A549 (cell line): ENCODE measurements around the gene TMEM42. TPM values are rescaled to one million over a fixed set of nuclear protein-coding genes. Genes with fewer than 3 reads are reported as not detected.
A peak's percentile ranks its signal among the peaks of the same experiment; 100 is the strongest.

Source experiments
- ATAC-seq, 2 experiments: fragments of 200-7000 bp in 1 of 2; fragments of >200 bp in 1 of 2; cut with Nextera tagmentation in 1 of 2; cut with Tn5 transposase in 1 of 2; 3 replicates each; pipeline versions ENCODE4 v1.8.0 to v1.9.1; 2018 to 2020; ENCODE audit warnings: mild to moderate bottlenecking in 1 of 2, moderate library complexity in 1 of 2
- CTCF ChIA-PET: fragments of 300-600 bp; sonication (Branson Sonifier 250); formaldehyde crosslinking; extraction: SDS; loops from one replicate; lab custom pipeline; 2021; ENCODE audit warnings: antibody characterized with exemption, inconsistent platforms; lab: Yijun Ruan, JAX
- POLR2A ChIA-PET: fragments of 350-600 bp; formaldehyde crosslinking; extraction: SDS; loops from one replicate; lab custom pipeline; 2021; ENCODE audit warnings: antibody characterized with exemption, inconsistent platforms; lab: Yijun Ruan, JAX
- DNase-seq, 2 experiments: peaks; one replicate each; pipeline versions ENCODE4 v3.0.0 to v3.0.0-alpha.2; 2011 to 2016; ENCODE audit warnings: low read depth in 1 of 2, low spot score in 1 of 2
- FAIRE-seq: peaks from 2 replicates; lab custom pipeline; 2011; peaks lifted over from hg19 to GRCh38; lab: Jason Lieb, UNC
- H3K27ac ChIP-seq, 2 experiments: fragments of >200 bp; sonication (Bioruptor Twin); formaldehyde crosslinking; 3 replicates each; pipeline ENCODE4 v1.5.1; 2016 to 2017
- H3K4me1 ChIP-seq: fragments of >200 bp; sonication (Bioruptor Twin); formaldehyde crosslinking; 3 replicates; pipeline ENCODE4 v1.6.1; 2016
- H3K4me2 ChIP-seq: fragments of >200 bp; sonication (Bioruptor Twin); formaldehyde crosslinking; 3 replicates; pipeline ENCODE4 v1.6.1; 2016
- H3K4me3 ChIP-seq: fragments of >200 bp; sonication (Bioruptor Twin); formaldehyde crosslinking; 3 replicates; pipeline ENCODE4 v1.5.1; 2016
- H3K9me3 ChIP-seq: fragments of >200 bp; sonication (Bioruptor Twin); formaldehyde crosslinking; 3 replicates; pipeline ENCODE4 v1.6.1; 2016
- ATOH8 ChIP-seq: fragments of 250-450 bp; sonication (Bioruptor Pico); IDR thresholded peaks from 2 replicates; pipeline ENCODE4 v1.5.0; 2020; ENCODE audit warnings: low read depth, mild to moderate bottlenecking, moderate library complexity
- CBX8 ChIP-seq: fragments of 200-600 bp; sonication (generic); IDR thresholded peaks from 2 replicates; pipeline ENCODE4 v1.6.1; 2016
- CHD4 ChIP-seq: fragments of 200-600 bp; sonication (generic); IDR thresholded peaks from 2 replicates; pipeline ENCODE4 v1.6.1; 2016; ENCODE audit warnings: antibody characterized with exemption, mild to moderate bottlenecking, borderline replicate concordance
- EHF ChIP-seq: fragments of 250-450 bp; sonication (Bioruptor Pico); IDR thresholded peaks from 2 replicates; pipeline ENCODE4 v1.5.0; 2020; ENCODE audit warnings: mild to moderate bottlenecking
- EHMT2 ChIP-seq: fragments of 200-600 bp; sonication (generic); IDR thresholded peaks from 2 replicates; pipeline ENCODE4 v1.6.1; 2016; ENCODE audit warnings: antibody characterized with exemption, low read depth, mild to moderate bottlenecking, moderate library complexity
- EP300 ChIP-seq, 2 experiments: fragments of >200 bp; sonication (Bioruptor Twin); formaldehyde crosslinking; IDR thresholded peaks; 2 replicates in 1 of 2; 3 replicates in 1 of 2; pipeline ENCODE4 v1.6.1; 2016 to 2017
- FOXS1 ChIP-seq: fragments of 250-450 bp; sonication (Bioruptor Pico); IDR thresholded peaks from 2 replicates; pipeline ENCODE4 v1.5.0; 2020; ENCODE audit warnings: mild to moderate bottlenecking, moderate library complexity
- HDAC2 ChIP-seq: fragments of 200-600 bp; sonication (generic); IDR thresholded peaks from 2 replicates; pipeline ENCODE4 v1.6.1; 2016
- HEYL ChIP-seq: fragments of 250-450 bp; sonication (Bioruptor Pico); IDR thresholded peaks from 2 replicates; pipeline ENCODE4 v1.8.0; 2021; ENCODE audit warnings: mild to moderate bottlenecking, moderate library complexity
- HOXA7 ChIP-seq: fragments of 250-450 bp; sonication (Bioruptor Pico); IDR thresholded peaks from 2 replicates; pipeline ENCODE4 v1.5.0; 2020; ENCODE audit warnings: mild to moderate bottlenecking, moderate library complexity
- HOXB5 ChIP-seq: fragments of 250-450 bp; sonication (Bioruptor Pico); IDR thresholded peaks from 2 replicates; pipeline ENCODE4 v1.5.0; 2020; ENCODE audit warnings: mild to moderate bottlenecking, moderate library complexity
- JUN ChIP-seq, 2 experiments: fragments of >200 bp; sonication (Bioruptor Twin); formaldehyde crosslinking; IDR thresholded peaks; 2 replicates in 1 of 2; 3 replicates in 1 of 2; pipeline ENCODE4 v1.6.1; 2016 to 2017
- JUNB ChIP-seq: fragments of >200 bp; sonication (Bioruptor Twin); formaldehyde crosslinking; IDR thresholded peaks from 2 replicates; pipeline ENCODE4 v1.6.1; 2016
- KDM1A ChIP-seq: fragments of 200-600 bp; sonication (generic); IDR thresholded peaks from 2 replicates; pipeline ENCODE4 v1.6.1; 2016; ENCODE audit warnings: low read depth, mild to moderate bottlenecking
- MAFK ChIP-seq: fragments of 450-650 bp; IDR thresholded peaks from 2 replicates; pipeline ENCODE4 v1.6.1; 2014; ENCODE audit not compliant: partially characterized antibody
- MAX ChIP-seq: IDR thresholded peaks from 2 replicates; pipeline ENCODE4 v1.6.1; 2012
- MAZ ChIP-seq: fragments of 150-350 bp; IDR thresholded peaks from 2 replicates; pipeline ENCODE4 v1.6.1; 2014; ENCODE audit warnings: antibody characterized with exemption, low read depth, low read length, borderline replicate concordance
- MYC ChIP-seq: IDR thresholded peaks from 2 replicates; pipeline ENCODE4 v1.6.1; 2012; ENCODE audit warnings: mild to moderate bottlenecking, inconsistent platforms, low read length, improper control_type of control experiment, borderline replicate concordance
- NFE2L2 ChIP-seq: fragments of 150-350 bp; conservative IDR thresholded peaks from 2 replicates; pipeline ENCODE4 v1.6.1; 2014; ENCODE audit warnings: low read length
- NPAS2 ChIP-seq: fragments of 250-450 bp; sonication (Bioruptor Pico); IDR thresholded peaks from 2 replicates; pipeline ENCODE4 v1.8.0; 2022; ENCODE audit warnings: mild to moderate bottlenecking, moderate library complexity, borderline replicate concordance
- SMC3 ChIP-seq: fragments of >200 bp; sonication (Bioruptor Twin); formaldehyde crosslinking; IDR thresholded peaks from 3 replicates; pipeline ENCODE4 v1.6.1; 2018; ENCODE audit warnings: inconsistent platforms
- TFCP2L1 ChIP-seq: fragments of 250-450 bp; sonication (Bioruptor Pico); IDR thresholded peaks from 2 replicates; pipeline ENCODE4 v1.5.0; 2021; ENCODE audit warnings: mild to moderate bottlenecking
- TP53 ChIP-seq: fragments of 250-450 bp; sonication (Bioruptor Pico); IDR thresholded peaks from 2 replicates; pipeline ENCODE4 v1.5.0; 2021; ENCODE audit warnings: mild to moderate bottlenecking, moderate library complexity
- ZNF302 ChIP-seq: fragments of 250-450 bp; sonication (Bioruptor Pico); IDR thresholded peaks from 2 replicates; pipeline ENCODE4 v1.9.0; 2021; ENCODE audit warnings: inconsistent platforms, mild to moderate bottlenecking, moderate library complexity
- WGBS: methylation state at CpG from one replicate; pipeline ENCODE4 v1.1.6; 2017; ENCODE audit errors: missing lambda C conversion rate; 5-methylcytosine and 5-hydroxymethylcytosine counted together
- polyA plus RNA-seq, 4 experiments: library from polyadenylated mRNA; depleted of rRNA in 3 of 4; stranded (reverse); fragments of >200 nt; fragmentation: RNase III in 1 of 4; extraction: RNeasy Plus Mini Kit Qiagen cat#74134 plus additional on column Dnase treatment in 1 of 4; gene quantifications; 2 replicates in 3 of 4; 3 replicates in 1 of 4; pipeline ENCODE4 v1.2.3, GENCODE V29; 2011 to 2017
- TF ChIP-seq, protein P1 (sequence below): fragments of 450-650 bp; IDR thresholded peaks from 2 replicates; pipeline ENCODE4 v1.6.1; 2014; ENCODE audit warnings: antibody characterized with exemption
- TF ChIP-seq, protein P2 (sequence below): fragments of >200 bp; sonication (Bioruptor Twin); formaldehyde crosslinking; IDR thresholded peaks from 3 replicates; pipeline ENCODE4 v1.5.1; 2016

The TMEM42 gene
- polyA plus RNA-seq, 2 of the 4 experiments (the other 2 are of a cell fraction): 10.0 to 18.0 TPM

DNA sequence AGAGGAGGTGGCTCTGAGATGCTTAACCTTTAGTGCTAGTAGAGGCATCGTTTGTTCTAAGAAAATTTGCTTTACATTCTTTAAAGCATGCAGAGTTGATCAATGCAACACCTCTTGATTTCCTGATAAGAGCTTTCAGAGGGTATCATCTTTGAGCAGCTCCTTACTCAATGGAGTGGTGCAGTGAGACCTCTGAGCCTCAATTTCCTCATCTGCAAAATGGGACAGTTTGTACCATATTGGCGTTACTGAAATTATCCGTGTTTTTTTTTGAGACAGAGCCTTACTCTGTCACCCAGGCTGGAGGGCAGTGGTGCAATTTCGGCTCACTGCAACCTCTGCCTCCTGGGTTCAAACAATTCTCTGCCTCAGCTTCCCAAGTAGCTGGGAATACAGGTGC lies 1.6 kb upstream of the TMEM42 start:
- Histone ChIP-seq H3K27ac (no peak overlapping the region), H3K4me1 (peaks cover 6% of the 10 kb centered on the region; the same call in 2 of the 3 replicates), H3K4me2 (no peak overlapping the region), H3K9me3 (no peaks in the 10 kb centered on the region), H3K4me3 (no peak overlapping the region)
- ATAC-seq (no peak), DNase-seq (no peak), FAIRE-seq (no peak)
- 94% methylated on average over 4 of the region's 4 CpGs for WGBS
- TF ChIP-seq MAFK: no peak
- ChIA-PET POLR2A (interaction anchor here (0.7 kb wide), 1 partner anchor 235 kb away, joined by 3 read pairs; no protein-coding TSS in a partner anchor), CTCF (no interaction called here)

GRCh38 chr3:44862226-44862637 lies 520 bp downstream of the TMEM42 start:
- WGBS: 9% methylated on average over 14 of the region's 25 CpGs
- ChIA-PET CTCF (no interaction called here), POLR2A (no interaction called here)
- H3K4me1 ChIP-seq: peaks cover 6% of the 10 kb centered on the region; the same call in 2 of the 3 replicates
- H3K4me3 ChIP-seq: peak overlapping the region; percentile 71
- no peak for FAIRE-seq
- ATAC-seq: peak; percentile 18 to 76
- TF ChIP-seq JUNB (no peak), MAX (peak; percentile 20; the same call in 1 of the 2 replicates)
- TF ChIP-seq, protein P1, sequence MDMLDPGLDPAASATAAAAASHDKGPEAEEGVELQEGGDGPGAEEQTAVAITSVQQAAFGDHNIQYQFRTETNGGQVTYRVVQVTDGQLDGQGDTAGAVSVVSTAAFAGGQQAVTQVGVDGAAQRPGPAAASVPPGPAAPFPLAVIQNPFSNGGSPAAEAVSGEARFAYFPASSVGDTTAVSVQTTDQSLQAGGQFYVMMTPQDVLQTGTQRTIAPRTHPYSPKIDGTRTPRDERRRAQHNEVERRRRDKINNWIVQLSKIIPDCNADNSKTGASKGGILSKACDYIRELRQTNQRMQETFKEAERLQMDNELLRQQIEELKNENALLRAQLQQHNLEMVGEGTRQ: peak; percentile 66
- peak in 1 of 2 experiments; percentile 22 for DNase-seq
- peak overlapping the region; percentile 96 for H3K4me2 ChIP-seq
- H3K9me3 ChIP-seq: no peaks in the 10 kb centered on the region
- H3K27ac ChIP-seq: peak overlapping the region; percentile 90 to 97

- ChIA-PET POLR2A (no interaction called here), CTCF (no interaction called here)
- TF ChIP-seq MYC: no peak
- no peak for TF ChIP-seq TFCP2L1 (CRISPR knock-in tag)
- no peak for TF ChIP-seq HOXB5
- ATAC-seq (no peak), DNase-seq (no peak), FAIRE-seq (no peak)
- Histone ChIP-seq H3K9me3 (no peaks in the 10 kb centered on the region), H3K27ac (no peak overlapping the region), H3K4me2 (no peak overlapping the region), H3K4me1 (peaks cover 10% of the 10 kb centered on the region), H3K4me3 (no peak overlapping the region)
- WGBS: 91% methylated on average over 6 of the region's 7 CpGs
Measured at GRCh38 chr3:44865272-44866035, 3.7 kb downstream of the TMEM42 start.

- FAIRE-seq (no peak), DNase-seq (no peak), ATAC-seq (no peak)
- TF ChIP-seq EP300 (IDR thresholded peaks at IDR 0.05) (no peak), JUN (IDR thresholded peaks at IDR 0.05) (no peak), NPAS2 (CRISPR knock-in tag) (no peak), EHF (CRISPR knock-in tag) (no peak), MAZ (no peak), HEYL (no peak), EHMT2 (no peak), HDAC2 (no peak), CHD4 (no peak), SMC3 (no peak), HOXA7 (CRISPR knock-in tag) (no peak), NFE2L2 (no peak), CBX8 (no peak), TP53 (CRISPR knock-in tag) (no peak), ZNF302 (CRISPR knock-in tag) (no peak), KDM1A (no peak), FOXS1 (CRISPR knock-in tag) (no peak), ATOH8 (CRISPR knock-in tag) (no peak), MAX (no peak)
- TF ChIP-seq, protein P2, sequence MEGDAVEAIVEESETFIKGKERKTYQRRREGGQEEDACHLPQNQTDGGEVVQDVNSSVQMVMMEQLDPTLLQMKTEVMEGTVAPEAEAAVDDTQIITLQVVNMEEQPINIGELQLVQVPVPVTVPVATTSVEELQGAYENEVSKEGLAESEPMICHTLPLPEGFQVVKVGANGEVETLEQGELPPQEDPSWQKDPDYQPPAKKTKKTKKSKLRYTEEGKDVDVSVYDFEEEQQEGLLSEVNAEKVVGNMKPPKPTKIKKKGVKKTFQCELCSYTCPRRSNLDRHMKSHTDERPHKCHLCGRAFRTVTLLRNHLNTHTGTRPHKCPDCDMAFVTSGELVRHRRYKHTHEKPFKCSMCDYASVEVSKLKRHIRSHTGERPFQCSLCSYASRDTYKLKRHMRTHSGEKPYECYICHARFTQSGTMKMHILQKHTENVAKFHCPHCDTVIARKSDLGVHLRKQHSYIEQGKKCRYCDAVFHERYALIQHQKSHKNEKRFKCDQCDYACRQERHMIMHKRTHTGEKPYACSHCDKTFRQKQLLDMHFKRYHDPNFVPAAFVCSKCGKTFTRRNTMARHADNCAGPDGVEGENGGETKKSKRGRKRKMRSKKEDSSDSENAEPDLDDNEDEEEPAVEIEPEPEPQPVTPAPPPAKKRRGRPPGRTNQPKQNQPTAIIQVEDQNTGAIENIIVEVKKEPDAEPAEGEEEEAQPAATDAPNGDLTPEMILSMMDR: no peak
- H3K4me1 ChIP-seq: peaks cover 8% of the 10 kb centered on the region
- POLR2A ChIA-PET: no interaction called here
- no peak overlapping the region for H3K27ac ChIP-seq
- CTCF ChIA-PET: interaction anchor here (1.3 kb wide), 1 partner anchor 40 kb away, joined by 3 read pairs; no protein-coding TSS in a partner anchor
- H3K4me3 ChIP-seq: no peak overlapping the region
- WGBS: 91% methylated on average over 6 of the region's 7 CpGs
- H3K4me2 ChIP-seq: no peak overlapping the region
- H3K9me3 ChIP-seq: no peaks in the 10 kb centered on the region
Measured at GRCh38 chr3:44867421-44868111, 5.9 kb downstream of the TMEM42 start.
